COLO668 (cell line): ENCODE data around the gene PGA5.
"Not testable (repeated sequence)": the region's sequence is repeated elsewhere in the genome, so short reads cannot be mapped to it uniquely, and the experiment has no call there.

Experiments
- DNase-seq: peaks from one replicate; lab custom pipeline; 2025; ENCODE audit not compliant: unreplicated experiment; lab: John Stamatoyannopoulos, UW

Gene PGA5

GRCh38 chr11:61240875-61241274, at the start of gene PGA5:
Gene PGA5 (plus strand): TSS chr11:61241175. CDS start chr11:61241227, 52 bp downstream.
- not testable (repeated sequence) for DNase-seq

- DNase-seq = no peak
Observed at GRCh38 chr11:61193596-61193995, 47.4 kb upstream of the PGA5 start.

- DNase-seq = no peak
Observed at GRCh38 chr11:61194169-61194671, 46.8 kb upstream of the PGA5 start.

GRCh38 chr11:61194981-61195695, 45.8 kb upstream of the PGA5 start:
- DNase-seq = no peak

- no peak for DNase-seq
Observed at GRCh38 chr11:61195719-61196118, 45.3 kb upstream of the PGA5 start.

GRCh38 chr11:61198361-61198760, 42.6 kb upstream of the PGA5 start:
- no peak for DNase-seq

- no peak for DNase-seq
Observed at GRCh38 chr11:61198948-61199523, 41.9 kb upstream of the PGA5 start.

- DNase-seq = no peak
Observed at GRCh38 chr11:61201476-61201875, 39.5 kb upstream of the PGA5 start.

- DNase-seq = not testable (repeated sequence)
Observed at GRCh38 chr11:61202950-61203746, 37.8 kb upstream of the PGA5 start, which contains the start of gene PGA3. Gene PGA3 (plus strand): TSS chr11:61203515. CDS start chr11:61203565, 50 bp downstream.

- DNase-seq = not testable (repeated sequence)
Observed at GRCh38 chr11:61203873-61204272, 37.1 kb upstream of the PGA5 start.

- DNase-seq = not testable (repeated sequence)
Observed at GRCh38 chr11:61204502-61205059, 36.4 kb upstream of the PGA5 start.

- not testable (repeated sequence) for DNase-seq
Observed at GRCh38 chr11:61207636-61208310, 33.2 kb upstream of the PGA5 start.

- not testable (repeated sequence) for DNase-seq
Observed at GRCh38 chr11:61210629-61211028, 30.3 kb upstream of the PGA5 start.

GRCh38 chr11:61211327-61211952, 29.5 kb upstream of the PGA5 start:
- not testable (repeated sequence) for DNase-seq

GRCh38 chr11:61212202-61212601, 28.8 kb upstream of the PGA5 start:
- not testable (repeated sequence) for DNase-seq

GRCh38 chr11:61213711-61214324, 27.2 kb upstream of the PGA5 start:
- DNase-seq = not testable (repeated sequence)

GRCh38 chr11:61218306-61218705, 22.7 kb upstream of the PGA5 start:
- not testable (repeated sequence) for DNase-seq

- not testable (repeated sequence) for DNase-seq
Observed at GRCh38 chr11:61219016-61219415, 22.0 kb upstream of the PGA5 start.

GRCh38 chr11:61222047-61222446, 18.9 kb upstream of the PGA5 start, which contains the start of gene PGA4:
Gene PGA4 (plus strand): TSS chr11:61222347. CDS start chr11:61222401, 54 bp downstream.
- DNase-seq = not testable (repeated sequence)
